ENCODE data around the gene CYTH4. TPM values are rescaled to one million over a fixed set of nuclear protein-coding genes. Genes with fewer than 3 reads are reported as not detected.

CYTH4 gene
- total and polyA plus RNA-seq, 2 experiments from 2014 or later = not detected

- Mint-ChIP-seq H3K27me3 (ENCODE audit: insufficient read depth, low read depth, poor library complexity) (peaks cover 19% of the 10 kb centered on the region), H3K4me3 (no peak overlapping the region), H3K9me3 (no peaks in the 10 kb centered on the region), H3K27ac (no peak overlapping the region), H3K36me3 (ENCODE audit: low read depth) (no peaks in the 10 kb centered on the region), H3K4me1 (peaks cover 28% of the 10 kb centered on the region)
- Histone ChIP-seq H3K4me1 (ENCODE audit: insufficient read depth) (peaks cover 12% of the 10 kb centered on the region; the same call in 1 of the 2 replicates), H3K4me3 (no peak overlapping the region), H3K9me2 (ENCODE audit: insufficient read depth) (no peaks in the 10 kb centered on the region), H3K79me2 (replicated peaks; ENCODE audit: insufficient read depth) (no peaks in the 10 kb centered on the region), H3F3A (replicated peaks; ENCODE audit: low read depth) (no peaks in the 10 kb centered on the region), H3K36me3 (ENCODE audit: insufficient read depth) (no peaks in the 10 kb centered on the region), H2AFZ (no peak overlapping the region), H3K27me3 (ENCODE audit: insufficient read depth) (no peaks in the 10 kb centered on the region), H3K27ac (ENCODE audit: low read depth) (no peak overlapping the region), H4K20me1 (replicated peaks; ENCODE audit: insufficient read depth) (no peaks in the 10 kb centered on the region), H3K4me2 (no peak overlapping the region)
- no peak for DNase-seq (ENCODE audit: low spot score)
- no peak for ATAC-seq
- TF ChIP-seq ZNF462 (CRISPR knock-in tag; IDR thresholded peaks at IDR 0.05) = no peak
Measured at GRCh38 chr22:37301144-37301830, 19.0 kb downstream of the CYTH4 start.

- H3K4me3 ChIP-seq = no peak overlapping the region
- H3K4me2 ChIP-seq = no peak overlapping the region
- H3F3A ChIP-seq (replicated peaks; ENCODE audit: low read depth) = no peaks in the 10 kb centered on the region
- Mint-ChIP-seq H3K36me3 (ENCODE audit: low read depth) (no peaks in the 10 kb centered on the region), H3K27ac (no peak overlapping the region), H3K9me3 (no peaks in the 10 kb centered on the region), H3K4me3 (no peak overlapping the region), H3K4me1 (peaks cover 39% of the 10 kb centered on the region), H3K27me3 (ENCODE audit: insufficient read depth, low read depth, poor library complexity) (peaks cover 18% of the 10 kb centered on the region)
- H3K4me1 ChIP-seq (ENCODE audit: insufficient read depth) = peaks cover 12% of the 10 kb centered on the region; the same call in 1 of the 2 replicates
- no peak overlapping the region for H3K27ac ChIP-seq (ENCODE audit: low read depth)
- H3K79me2 ChIP-seq (replicated peaks; ENCODE audit: insufficient read depth) = no peaks in the 10 kb centered on the region
- no peaks in the 10 kb centered on the region for H3K9me2 ChIP-seq (ENCODE audit: insufficient read depth)
- H3K27me3 ChIP-seq (ENCODE audit: insufficient read depth) = no peaks in the 10 kb centered on the region
- ATAC-seq (peak; percentile 9), DNase-seq (ENCODE audit: low spot score) (no peak)
- no peak overlapping the region; the same call in 1 of the 2 replicates for H2AFZ ChIP-seq
- H4K20me1 ChIP-seq (replicated peaks; ENCODE audit: insufficient read depth) = no peaks in the 10 kb centered on the region
- H3K36me3 ChIP-seq (ENCODE audit: insufficient read depth) = no peaks in the 10 kb centered on the region
- TF ChIP-seq STAT1 (IDR thresholded peaks at IDR 0.05; ENCODE audit: unreplicated experiment) (no peak), ZNF331 (CRISPR knock-in tag; IDR thresholded peaks at IDR 0.05; ENCODE audit: low read depth) (no peak), CREB1 (CRISPR knock-in tag; IDR thresholded peaks at IDR 0.05; ENCODE audit: low read depth) (no peak), EZH2 (IDR thresholded peaks at IDR 0.05; ENCODE audit: low read depth, unreplicated experiment) (no peak), ETS1 (IDR thresholded peaks at IDR 0.05) (no peak), CTCF (conservative IDR thresholded peaks at IDR 0.05; ENCODE audit: low read depth in 2 of 2) (no peak)
Measured at GRCh38 chr22:37302674-37303555, 20.6 kb downstream of the CYTH4 start.

Data from GM23338 (cell line).